DOHH2 (cell line): Measurements from ENCODE around the gene CBFA2T3.

Experiments
- H3F3A ChIP-seq: fragments of 200-600 bp; sonication (generic), shearing (Covaris generic); 2 replicates; pipeline ENCODE4 v1.6.0; 2016; ENCODE audit warnings: antibody characterized with exemption, mild to moderate bottlenecking; ENCODE audit not compliant: control insufficient read depth, insufficient read depth
- H3K27ac ChIP-seq: fragments of 200-600 bp; sonication (generic); 2 replicates; pipeline ENCODE4 v1.5.1; 2014; ENCODE audit warnings: low read depth, mild to moderate bottlenecking, low read length, moderate library complexity
- H3K27me3 ChIP-seq: fragments of 200-600 bp; sonication (generic); 2 replicates; pipeline ENCODE4 v1.6.1; 2014; ENCODE audit warnings: mild to moderate bottlenecking, low read length, mixed read lengths; ENCODE audit not compliant: control insufficient read depth
- H3K36me3 ChIP-seq: fragments of 200-600 bp; sonication (generic); 2 replicates; pipeline ENCODE4 v1.6.1; 2014; ENCODE audit warnings: mild to moderate bottlenecking, low read length, moderate library complexity, mixed read lengths; ENCODE audit not compliant: control insufficient read depth
- H3K4me1 ChIP-seq: fragments of 200-600 bp; sonication (generic); 2 replicates; pipeline ENCODE4 v1.6.1; 2014; ENCODE audit warnings: mild to moderate bottlenecking, low read length, mixed read lengths; ENCODE audit not compliant: control insufficient read depth
- H3K4me2 ChIP-seq: fragments of 200-600 bp; sonication (generic); 2 replicates; pipeline ENCODE4 v1.6.0; 2014; ENCODE audit warnings: mild to moderate bottlenecking, low read length, moderate library complexity
- H3K4me3 ChIP-seq: fragments of 200-600 bp; sonication (generic); 2 replicates; pipeline ENCODE4 v1.5.1; 2014; ENCODE audit warnings: mild to moderate bottlenecking, low read length, mixed read lengths
- H3K79me2 ChIP-seq: fragments of 200-600 bp; sonication (generic); 2 replicates; pipeline ENCODE4 v1.6.1; 2014; ENCODE audit warnings: mild to moderate bottlenecking, low read length, mixed read lengths; ENCODE audit not compliant: control insufficient read depth
- H3K9me2 ChIP-seq: fragments of 200-600 bp; sonication (generic); replicated peaks from 2 replicates; pipeline ENCODE4 v1.6.1; 2014; ENCODE audit warnings: mild to moderate bottlenecking, low read length, mixed read lengths; ENCODE audit not compliant: control insufficient read depth
- H3K9me3 ChIP-seq: fragments of 200-600 bp; sonication (generic); 2 replicates; pipeline ENCODE4 v1.6.1; 2014; ENCODE audit warnings: antibody characterized with exemption, low read length, mixed read lengths; ENCODE audit not compliant: control insufficient read depth, insufficient read depth
- H4K20me1 ChIP-seq: fragments of 200-600 bp; sonication (generic); 2 replicates; pipeline ENCODE4 v1.6.0; 2014; ENCODE audit warnings: low read depth, mild to moderate bottlenecking, antibody characterized with exemption, low read length, moderate library complexity; ENCODE audit not compliant: control insufficient read depth, insufficient read depth
- CTCF ChIP-seq: fragments of 200-600 bp; sonication (generic); IDR thresholded peaks from one replicate; pipeline ENCODE4 v1.5.1; 2014; ENCODE audit warnings: antibody characterized with exemption, mild to moderate bottlenecking, low read depth, low read length; ENCODE audit not compliant: poor library complexity, severe bottlenecking
- EZH2phosphoT487 ChIP-seq: fragments of 200-600 bp; sonication (generic); IDR thresholded peaks from 2 replicates; pipeline ENCODE4 v1.6.1; 2017; ENCODE audit warnings: borderline replicate concordance, mild to moderate bottlenecking, antibody characterized with exemption, low read length, moderate library complexity, mixed read lengths

The CBFA2T3 gene

GRCh38 chr16:88911946-88912310 is 65.1 kb downstream of the CBFA2T3 start:
- H3K79me2 ChIP-seq: peaks cover 82% of the 10 kb centered on the region
- no peak overlapping the region for H3K4me2 ChIP-seq
- TF ChIP-seq EZH2phosphoT487 (no peak), CTCF (no peak)
- H3K27me3 ChIP-seq: no peaks in the 10 kb centered on the region
- H3K9me2 ChIP-seq: no peaks in the 10 kb centered on the region
- 0 out of 2 replicates have a peak, but pooled peaks cover 4% of the 10 kb centered on the region for H3K4me1 ChIP-seq
- no peaks in the 10 kb centered on the region for H3F3A ChIP-seq
- H4K20me1 ChIP-seq: peaks cover 29% of the 10 kb centered on the region
- no peak overlapping the region for H3K4me3 ChIP-seq
- peaks cover 5% of the 10 kb centered on the region; the same call in 1 of the 2 replicates for H3K9me3 ChIP-seq
- peaks cover 26% of the 10 kb centered on the region for H3K36me3 ChIP-seq
- H3K27ac ChIP-seq: no peak overlapping the region

- peaks cover 87% of the 10 kb centered on the region for H3K79me2 ChIP-seq
- peaks cover 30% of the 10 kb centered on the region for H4K20me1 ChIP-seq
- no peaks in the 10 kb centered on the region for H3K27me3 ChIP-seq
Observed at GRCh38 chr16:88911136-88911945, 65.7 kb downstream of the CBFA2T3 start.

GRCh38 chr16:88910284-88911135 is 66.5 kb downstream of the CBFA2T3 start:
- Histone ChIP-seq H3K4me2 (no peak overlapping the region), H3K4me3 (no peak overlapping the region), H3K9me2 (no peaks in the 10 kb centered on the region), H3K27ac (no peak overlapping the region), H3F3A (no peaks in the 10 kb centered on the region), H3K4me1 (peaks cover 12% of the 10 kb centered on the region), H3K36me3 (peaks cover 19% of the 10 kb centered on the region), H3K9me3 (no peaks in the 10 kb centered on the region), H3K79me2 (peaks cover 86% of the 10 kb centered on the region), H3K27me3 (no peaks in the 10 kb centered on the region), H4K20me1 (peaks cover 35% of the 10 kb centered on the region)
- TF ChIP-seq CTCF (no peak), EZH2phosphoT487 (no peak)

More at GRCh38 chr16:88911136-88911945, 65.7 kb downstream of the CBFA2T3 start:
- Histone ChIP-seq H3K4me2 (no peak overlapping the region), H3K36me3 (peaks cover 26% of the 10 kb centered on the region), H3F3A (no peaks in the 10 kb centered on the region), H3K27ac (no peak overlapping the region), H3K9me3 (peaks cover 5% of the 10 kb centered on the region; the same call in 1 of the 2 replicates), H3K4me3 (no peak overlapping the region), H3K4me1 (peaks cover 5% of the 10 kb centered on the region; the same call in 1 of the 2 replicates), H3K9me2 (no peaks in the 10 kb centered on the region)
- no peak for TF ChIP-seq EZH2phosphoT487
- TF ChIP-seq CTCF: no peak
